Mesenchymal stem cell (in vitro differentiated cells and primary cell): ENCODE data around the gene B3GALT4.

Experiments
- DNase-seq: peaks from one replicate; pipeline ENCODE4 v3.0.0-alpha.2; 2013
- H2AFZ ChIP-seq: one replicate; pipeline ENCODE4 v1.6.1; 2013; ENCODE audit warnings: low read depth, mild to moderate bottlenecking, control low read depth, inconsistent platforms, low read length, moderate library complexity
- H2AK5ac ChIP-seq: 2 replicates; pipeline ENCODE4 v1.6.1; 2013; ENCODE audit warnings: low read length, moderate library complexity, mild to moderate bottlenecking, inconsistent platforms; ENCODE audit not compliant: severe bottlenecking
- H2BK120ac ChIP-seq: one replicate; pipeline ENCODE4 v1.6.1; 2013; ENCODE audit warnings: low read depth, mild to moderate bottlenecking, inconsistent platforms, low read length, moderate library complexity
- H2BK12ac ChIP-seq, 2 experiments: one replicate each; pipeline ENCODE4 v1.6.1; 2013; ENCODE audit warnings: inconsistent platforms in 2 of 2, low read length in 2 of 2, mild to moderate bottlenecking in 2 of 2, moderate library complexity in 2 of 2, control low read depth in 1 of 2
- H2BK15ac ChIP-seq: one replicate; pipeline ENCODE4 v1.6.1; 2013; ENCODE audit warnings: mild to moderate bottlenecking, low read depth, inconsistent platforms; ENCODE audit not compliant: poor library complexity, severe bottlenecking
- H2BK5ac ChIP-seq: 2 replicates; pipeline ENCODE4 v1.6.1; 2013; ENCODE audit warnings: low read depth, mild to moderate bottlenecking, low read length, control low read depth, inconsistent platforms; ENCODE audit not compliant: poor library complexity, severe bottlenecking
- H3K14ac ChIP-seq, 2 experiments: one replicate each; pipeline ENCODE4 v1.6.1; 2013; ENCODE audit warnings: inconsistent platforms in 2 of 2, low read length in 2 of 2, control low read depth in 1 of 2, mild to moderate bottlenecking in 1 of 2, moderate library complexity in 1 of 2
- H3K18ac ChIP-seq, 2 experiments: one replicate each; pipeline ENCODE4 v1.6.1; 2013; ENCODE audit warnings: inconsistent platforms in 2 of 2, low read length in 2 of 2, control low read depth in 1 of 2, low read depth in 1 of 2, mild to moderate bottlenecking in 1 of 2
- H3K23ac ChIP-seq, 2 experiments: one replicate each; pipeline ENCODE4 v1.6.1; 2013; ENCODE audit warnings: inconsistent platforms in 2 of 2, low read length in 2 of 2, mild to moderate bottlenecking in 2 of 2, moderate library complexity in 2 of 2, control low read depth in 1 of 2
- H3K27ac ChIP-seq: 2 replicates; pipeline ENCODE4 v1.5.1; 2013; ENCODE audit warnings: mild to moderate bottlenecking, moderate library complexity, low read length, control low read depth, inconsistent platforms; ENCODE audit not compliant: poor library complexity, severe bottlenecking
- H3K27me3 ChIP-seq, 2 experiments: 2 replicates each; pipeline versions ENCODE4 v1.6.1 to v1.7.0; 2013; ENCODE audit warnings: low read length in 2 of 2, mild to moderate bottlenecking in 2 of 2, moderate library complexity in 2 of 2, control low read depth in 1 of 2, inconsistent platforms in 1 of 2; ENCODE audit not compliant: control insufficient read depth in 1 of 2, insufficient read depth in 1 of 2
- H3K36me3 ChIP-seq, 2 experiments: 2 replicates each; pipeline versions ENCODE4 v1.6.1 to v1.7.0; 2013; ENCODE audit warnings: low read length in 2 of 2, control low read depth in 1 of 2, inconsistent platforms in 1 of 2, low read depth in 1 of 2, mild to moderate bottlenecking in 1 of 2; ENCODE audit not compliant: insufficient read depth in 2 of 2, control insufficient read depth in 1 of 2
- H3K4ac ChIP-seq, 2 experiments: one replicate each; pipeline ENCODE4 v1.6.1; 2013; ENCODE audit warnings: inconsistent platforms in 2 of 2, low read length in 2 of 2, mild to moderate bottlenecking in 2 of 2, moderate library complexity in 2 of 2, control low read depth in 1 of 2, low read depth in 1 of 2
- H3K4me1 ChIP-seq: 2 replicates; pipeline ENCODE4 v1.6.1; 2013; ENCODE audit warnings: low read depth, low read length, control low read depth; ENCODE audit not compliant: control insufficient read depth, insufficient read depth
- H3K4me2 ChIP-seq: 2 replicates; pipeline ENCODE4 v1.6.1; 2013; ENCODE audit warnings: low read length, mild to moderate bottlenecking, inconsistent platforms; ENCODE audit not compliant: poor library complexity, severe bottlenecking
- H3K4me3 ChIP-seq, 2 experiments: 2 replicates each; pipeline versions ENCODE4 v1.5.1 to v1.7.0; 2013; ENCODE audit warnings: low read length in 2 of 2, mild to moderate bottlenecking in 2 of 2, control low read depth in 1 of 2, low read depth in 1 of 2; ENCODE audit not compliant: insufficient read depth in 1 of 2
- H3K79me1 ChIP-seq: replicated peaks from 2 replicates; pipeline ENCODE4 v1.6.1; 2013; ENCODE audit warnings: mild to moderate bottlenecking, control low read depth, low read length, inconsistent platforms; ENCODE audit not compliant: poor library complexity, severe bottlenecking
- H3K9ac ChIP-seq: 2 replicates; pipeline ENCODE4 v1.7.0; 2013; ENCODE audit warnings: mild to moderate bottlenecking, low read length, moderate library complexity
- H3K9me3 ChIP-seq: 2 replicates; pipeline ENCODE4 v1.7.0; 2013; ENCODE audit warnings: mild to moderate bottlenecking, low read length; ENCODE audit not compliant: control insufficient read depth
- H4K8ac ChIP-seq: one replicate; pipeline ENCODE4 v1.6.1; 2013; ENCODE audit warnings: inconsistent platforms, mild to moderate bottlenecking, low read length, moderate library complexity
- H4K91ac ChIP-seq: one replicate; pipeline ENCODE4 v1.6.1; 2013; ENCODE audit warnings: mild to moderate bottlenecking, low read length, inconsistent platforms
- WGBS: methylation state at CpG from one replicate; pipeline ENCODE4 v1.1.7; 2013; ENCODE audit warnings: mixed read lengths; 5-methylcytosine and 5-hydroxymethylcytosine counted together

The B3GALT4 gene

GRCh38 chr6:33290459-33290858 lies 13.5 kb downstream of the B3GALT4 start:
- no peak overlapping the region for H2AK5ac ChIP-seq
- no peaks in the 10 kb centered on the region for H3K27me3 ChIP-seq
- H3K9ac ChIP-seq, result peak overlapping the region; percentile 96
- H2BK12ac ChIP-seq, result no peak overlapping the region
- no peaks in the 10 kb centered on the region for H3K9me3 ChIP-seq
- H3K4me2 ChIP-seq, result peak overlapping the region; percentile 78
- H4K8ac ChIP-seq, result no peak overlapping the region
- 89% methylated on average over 7 of the region's 7 CpGs for WGBS
- no peak overlapping the region for H3K4ac ChIP-seq
- H3K23ac ChIP-seq, result no peak overlapping the region
- H3K36me3 ChIP-seq, result peaks cover 50 to 74% of the 10 kb centered on the region in 2 experiments
- H3K14ac ChIP-seq, result no peak overlapping the region
- H2AFZ ChIP-seq, result no peak overlapping the region
- no peak for DNase-seq
- no peak overlapping the region for H2BK5ac ChIP-seq
- no peak overlapping the region for H2BK120ac ChIP-seq
- no peak overlapping the region for H4K91ac ChIP-seq
- H3K18ac ChIP-seq, result no peak overlapping the region
- no peak overlapping the region for H3K27ac ChIP-seq
- peaks cover 15% of the 10 kb centered on the region for H3K4me1 ChIP-seq
- peak overlapping the region in 1 of 2 experiments; percentile 97 for H3K4me3 ChIP-seq
- H2BK15ac ChIP-seq, result no peak overlapping the region
- peaks cover 39% of the 10 kb centered on the region for H3K79me1 ChIP-seq

- H2AK5ac ChIP-seq, result no peak overlapping the region
- WGBS, result 94% methylated on average over 15 of the region's 16 CpGs
- H3K79me1 ChIP-seq, result peaks cover 45% of the 10 kb centered on the region
- no peak overlapping the region for H3K14ac ChIP-seq
- peaks cover 20% of the 10 kb centered on the region for H3K4me1 ChIP-seq
- no peak overlapping the region for H4K91ac ChIP-seq
- no peak overlapping the region for H3K4me2 ChIP-seq
- H2BK120ac ChIP-seq, result no peak overlapping the region
- DNase-seq, result no peak
- no peak overlapping the region for H3K4ac ChIP-seq
- no peak overlapping the region for H3K4me3 ChIP-seq
- H2AFZ ChIP-seq, result no peak overlapping the region
- H2BK15ac ChIP-seq, result no peak overlapping the region
- H3K9ac ChIP-seq, result no peak overlapping the region
- H3K23ac ChIP-seq, result no peak overlapping the region
- no peak overlapping the region for H2BK5ac ChIP-seq
- no peak overlapping the region for H3K18ac ChIP-seq
- no peak overlapping the region for H3K27ac ChIP-seq
- H2BK12ac ChIP-seq, result no peak overlapping the region
- no peak overlapping the region for H4K8ac ChIP-seq
- H3K36me3 ChIP-seq, result peaks cover 43 to 62% of the 10 kb centered on the region in 2 experiments
- no peaks in the 10 kb centered on the region for H3K9me3 ChIP-seq
- H3K27me3 ChIP-seq, result no peaks in the 10 kb centered on the region
Measured at GRCh38 chr6:33292996-33293682, 16.2 kb downstream of the B3GALT4 start.

- no peak overlapping the region for H4K8ac ChIP-seq
- H3K4me3 ChIP-seq, result no peak overlapping the region
- no peak overlapping the region for H2BK12ac ChIP-seq
- peaks cover 43% of the 10 kb centered on the region for H3K79me1 ChIP-seq
- no peak overlapping the region for H3K4me2 ChIP-seq
- H4K91ac ChIP-seq, result no peak overlapping the region
- H3K27ac ChIP-seq, result no peak overlapping the region
- H3K23ac ChIP-seq, result no peak overlapping the region
- no peak overlapping the region for H3K4ac ChIP-seq
- DNase-seq, result no peak
- no peaks in the 10 kb centered on the region for H3K9me3 ChIP-seq
- H3K27me3 ChIP-seq, result no peaks in the 10 kb centered on the region
- no peak overlapping the region for H2BK120ac ChIP-seq
- no peak overlapping the region for H2BK5ac ChIP-seq
- peak overlapping the region; percentile 12 for H3K9ac ChIP-seq
- no peak overlapping the region for H2AFZ ChIP-seq
- 73% methylated on average over 10 of the region's 10 CpGs for WGBS
- H3K4me1 ChIP-seq, result peaks cover 19% of the 10 kb centered on the region
- H2BK15ac ChIP-seq, result no peak overlapping the region
- H2AK5ac ChIP-seq, result no peak overlapping the region
- no peak overlapping the region for H3K14ac ChIP-seq
- H3K18ac ChIP-seq, result no peak overlapping the region
- peaks cover 43 to 61% of the 10 kb centered on the region in 2 experiments for H3K36me3 ChIP-seq
Measured at GRCh38 chr6:33294086-33294823, 17.3 kb downstream of the B3GALT4 start.

- Histone ChIP-seq H2BK5ac (no peak overlapping the region), H3K27ac (no peak overlapping the region), H2BK120ac (no peak overlapping the region), H2AFZ (no peak overlapping the region), H3K9ac (no peak overlapping the region), H3K23ac (peak overlapping the region in 1 of 2 experiments; percentile 15), H3K36me3 (peaks cover 43 to 58% of the 10 kb centered on the region in 2 experiments), H3K27me3 (no peaks in the 10 kb centered on the region), H3K4me2 (no peak overlapping the region), H3K14ac (no peak overlapping the region), H4K8ac (no peak overlapping the region), H3K18ac (no peak overlapping the region), H3K79me1 (peaks cover 38% of the 10 kb centered on the region), H3K4me3 (no peak overlapping the region), H2BK15ac (no peak overlapping the region), H4K91ac (no peak overlapping the region), H2BK12ac (peak overlapping the region in 1 of 2 experiments; percentile 3), H3K9me3 (no peaks in the 10 kb centered on the region), H3K4me1 (peaks cover 18% of the 10 kb centered on the region), H2AK5ac (no peak overlapping the region), H3K4ac (no peak overlapping the region)
- DNase-seq, result no peak
- WGBS, result 96% methylated on average over 11 of the region's 15 CpGs
Measured at GRCh38 chr6:33295621-33296369, 18.9 kb downstream of the B3GALT4 start.
